ENCODE data around the gene MZF1.

MZF1 gene

GRCh38 chr19:58569943-58570670, 3.0 kb downstream of the MZF1 start:
- DNase-seq: no peak

DNA sequence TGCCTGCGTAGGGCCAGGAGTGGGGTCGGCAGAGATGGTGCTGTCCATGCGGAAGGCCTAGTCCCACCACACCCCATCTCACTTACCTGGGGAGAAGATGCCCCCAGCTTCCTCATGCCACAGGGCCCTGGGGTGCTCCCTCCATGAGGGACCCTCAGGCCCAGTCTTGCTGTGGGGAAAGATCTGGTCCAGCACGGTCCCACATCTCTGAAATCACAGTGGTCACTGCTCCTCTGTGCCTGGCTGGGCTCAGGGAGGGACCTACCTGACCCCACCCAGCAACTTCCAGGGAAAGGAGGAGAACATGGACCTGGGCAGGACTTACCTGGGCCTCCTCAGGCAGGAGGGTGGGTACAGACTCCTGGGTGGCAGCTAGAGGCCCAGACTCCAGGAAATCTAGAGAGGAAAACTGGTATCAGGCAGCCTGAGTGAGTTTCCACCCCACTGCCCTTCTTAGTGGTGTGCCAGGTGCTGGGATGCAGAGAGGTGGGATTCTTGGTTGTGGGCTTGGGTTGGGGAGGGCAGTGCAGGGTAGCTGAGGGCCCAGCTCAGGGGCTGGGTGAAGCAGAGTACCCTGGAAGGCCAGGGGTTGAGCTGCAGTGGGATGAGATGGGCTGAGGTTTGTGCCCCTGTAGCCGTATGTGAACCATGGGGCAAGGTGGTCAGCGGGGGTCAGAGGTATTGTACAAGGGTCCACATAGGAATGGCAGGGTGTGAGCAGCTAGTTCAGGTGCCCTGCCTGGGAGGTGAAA, 3.8 kb downstream of the MZF1 start:
- no peak for DNase-seq

DNA sequence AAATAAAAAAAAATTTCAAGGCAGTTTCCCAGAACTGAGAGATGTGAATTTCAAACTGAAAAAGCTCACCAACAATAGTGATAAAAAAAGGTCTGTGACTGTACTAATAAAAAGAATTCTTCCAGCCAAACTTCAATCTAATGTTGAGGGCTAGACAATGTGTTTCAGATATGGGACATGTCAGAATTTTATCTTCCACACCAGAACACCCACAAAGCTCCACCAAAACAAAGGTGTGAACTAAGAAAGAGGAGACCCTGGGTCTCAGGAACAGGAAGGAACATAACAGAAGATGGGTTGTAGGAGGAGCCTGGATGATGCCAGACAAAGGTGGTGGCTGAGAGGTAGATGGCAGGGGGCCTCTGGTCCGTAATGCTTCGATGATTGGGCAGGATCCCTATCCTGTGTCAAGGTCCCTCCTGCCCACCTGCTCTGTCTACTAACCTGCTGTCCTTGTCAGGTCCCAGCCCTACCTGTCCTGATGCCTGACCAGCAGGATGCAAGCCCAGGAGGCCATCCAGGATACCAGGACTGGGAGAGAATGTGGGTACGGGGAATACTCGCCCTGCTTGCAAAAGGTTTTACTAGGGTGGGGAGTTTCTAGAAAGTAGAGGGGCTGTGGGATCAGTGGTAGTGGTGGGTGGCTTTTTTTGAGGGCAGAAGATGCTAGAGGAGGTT, 4.5 kb downstream of the MZF1 start:
- no peak for DNase-seq

DNA sequence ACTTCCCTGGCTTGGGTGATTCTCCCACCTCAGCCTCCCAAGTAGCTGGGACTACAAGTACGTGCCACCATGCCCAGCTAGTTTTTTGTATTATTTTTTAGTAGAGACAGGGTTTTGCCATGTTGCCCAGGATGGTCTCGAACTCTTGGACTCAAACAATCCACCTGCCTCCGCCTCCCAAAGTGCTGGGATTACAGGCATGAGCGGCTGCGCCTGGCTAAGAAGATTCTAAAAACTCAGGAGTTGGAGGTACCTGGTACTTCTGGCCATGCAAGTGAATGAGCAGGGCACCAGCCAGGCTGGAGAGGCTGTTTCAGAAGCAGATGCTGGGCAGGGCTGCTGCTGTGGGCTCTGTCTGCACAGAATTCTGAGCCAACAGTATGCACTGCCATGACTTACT, 6.1 kb downstream of the MZF1 start:
- DNase-seq: no peak

DNA sequence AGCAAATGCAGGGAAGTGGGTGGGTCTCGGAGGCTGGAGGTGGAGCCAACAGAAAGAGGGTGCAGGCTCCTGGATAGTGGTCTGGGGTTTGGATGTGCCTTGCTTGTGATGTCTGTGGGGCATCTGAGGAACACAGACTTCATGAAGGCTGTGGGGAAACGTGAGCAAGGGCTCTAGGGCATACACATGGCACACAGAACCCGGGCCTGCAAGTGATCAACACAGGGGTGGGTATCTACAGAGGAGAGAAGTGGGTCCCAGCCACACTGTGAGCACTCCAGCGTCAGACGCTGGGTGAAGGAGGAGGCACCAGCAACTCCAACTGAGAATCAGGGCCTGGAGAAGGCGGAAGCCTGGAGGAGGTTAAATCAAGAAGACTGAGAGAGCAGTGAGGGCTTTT, 9.3 kb downstream of the MZF1 start:
- DNase-seq: no peak

DNA sequence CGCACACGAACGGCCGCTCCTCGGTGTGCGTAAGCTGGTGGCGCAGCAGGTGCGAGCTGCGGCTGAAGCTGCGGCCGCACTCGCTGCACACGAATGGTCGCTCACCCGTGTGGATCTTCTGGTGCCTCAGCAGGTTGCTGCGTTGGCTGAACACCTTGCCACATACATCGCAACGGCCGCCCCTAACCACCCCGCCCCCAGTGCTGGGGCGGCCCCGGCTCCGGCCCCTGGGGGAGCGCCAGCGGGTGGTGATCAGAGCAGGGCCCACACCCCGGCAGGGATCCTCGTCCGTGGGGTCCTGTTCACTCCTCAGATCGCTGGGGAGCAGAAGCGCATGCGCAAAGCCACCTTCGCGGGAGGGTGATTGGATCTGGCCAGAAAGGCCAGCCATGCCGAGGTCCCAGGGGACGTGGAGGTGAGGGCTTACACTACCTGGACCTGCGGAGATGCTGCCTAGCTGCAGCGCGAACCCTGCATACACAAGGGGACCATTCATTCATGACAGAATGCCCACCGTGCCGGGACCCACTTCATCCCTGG, 10.0 kb downstream of the MZF1 start:
- no peak for DNase-seq

DNA sequence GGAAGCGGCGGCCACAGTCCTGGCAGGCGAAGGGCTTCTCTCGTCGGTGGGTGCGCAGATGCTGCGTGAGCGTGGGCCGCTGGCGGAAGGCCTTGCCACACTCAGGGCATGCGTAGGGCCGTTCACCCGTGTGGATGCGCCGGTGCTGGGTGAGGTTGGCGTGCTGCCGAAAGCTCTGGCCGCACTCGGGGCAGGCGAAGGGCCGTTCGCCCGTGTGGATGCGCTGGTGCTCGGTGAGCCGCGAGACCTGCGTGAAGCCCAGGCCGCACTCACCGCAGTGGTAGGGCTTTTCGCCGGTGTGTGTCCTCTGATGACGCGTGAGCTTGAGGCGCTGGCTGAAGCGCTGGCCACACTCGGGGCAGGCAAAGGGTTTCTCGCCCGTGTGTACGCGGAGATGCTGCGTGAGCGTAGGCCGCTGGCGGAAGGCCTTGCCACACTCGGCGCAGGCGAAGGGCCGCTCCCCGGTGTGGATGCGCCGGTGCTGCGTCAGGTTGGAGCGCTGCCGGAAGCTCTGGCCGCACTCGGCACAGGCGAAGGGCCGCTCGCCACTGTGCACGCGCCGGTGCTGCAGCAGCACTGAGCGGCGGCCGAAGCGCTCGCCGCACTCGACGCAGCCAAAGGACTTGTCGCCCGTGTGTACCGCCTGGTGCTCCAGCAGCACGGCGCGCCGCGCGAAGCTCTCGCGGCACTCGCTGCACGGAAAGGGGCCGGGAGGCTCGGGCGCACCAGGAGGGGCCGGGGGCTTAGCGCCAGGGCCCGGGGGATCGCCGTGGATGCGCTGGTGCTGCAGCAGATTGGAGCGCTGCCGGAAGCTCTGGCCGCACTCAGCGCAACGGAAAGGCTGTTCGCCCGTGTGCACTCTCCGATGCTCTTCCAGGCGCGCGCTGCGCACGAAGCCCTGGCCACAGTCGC, 10.8 kb downstream of the MZF1 start:
- DNase-seq: no peak

DNA sequence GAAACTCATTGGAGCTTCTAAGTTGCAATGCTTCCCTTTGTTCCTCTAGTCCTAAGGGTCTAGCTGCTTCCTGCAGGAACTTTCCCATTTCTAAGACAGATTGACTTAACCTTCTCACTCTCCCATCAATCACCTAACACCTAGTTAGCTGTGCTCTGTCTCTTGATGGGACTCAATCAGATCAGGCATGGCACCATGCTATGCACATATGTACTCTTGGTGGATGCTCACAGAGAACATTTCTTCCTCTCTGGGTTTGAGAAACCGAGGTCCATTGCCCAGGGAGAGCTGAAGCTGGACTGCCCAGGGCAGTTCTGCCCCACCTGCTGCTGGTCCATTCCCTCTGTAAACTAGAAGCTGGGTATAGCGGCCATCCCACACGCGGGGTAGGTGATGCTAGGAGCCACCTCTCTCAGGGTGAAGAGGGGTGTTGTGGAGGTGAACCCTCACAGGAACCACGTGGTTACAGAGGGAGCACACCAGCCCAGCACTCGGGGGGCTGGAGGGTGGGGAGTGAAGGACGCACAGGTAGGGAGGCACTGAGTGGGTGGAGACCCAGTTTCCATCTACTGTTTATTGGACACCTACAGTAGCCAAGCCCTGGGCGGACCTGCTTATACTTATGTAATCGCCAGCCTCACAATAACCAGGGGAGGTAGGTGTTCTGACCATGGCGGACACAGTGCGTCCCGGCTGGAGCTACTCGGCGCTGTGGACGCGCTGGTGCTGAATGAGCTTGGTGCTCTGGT, 11.6 kb downstream of the MZF1 start:
- DNase-seq: no peak

DNA sequence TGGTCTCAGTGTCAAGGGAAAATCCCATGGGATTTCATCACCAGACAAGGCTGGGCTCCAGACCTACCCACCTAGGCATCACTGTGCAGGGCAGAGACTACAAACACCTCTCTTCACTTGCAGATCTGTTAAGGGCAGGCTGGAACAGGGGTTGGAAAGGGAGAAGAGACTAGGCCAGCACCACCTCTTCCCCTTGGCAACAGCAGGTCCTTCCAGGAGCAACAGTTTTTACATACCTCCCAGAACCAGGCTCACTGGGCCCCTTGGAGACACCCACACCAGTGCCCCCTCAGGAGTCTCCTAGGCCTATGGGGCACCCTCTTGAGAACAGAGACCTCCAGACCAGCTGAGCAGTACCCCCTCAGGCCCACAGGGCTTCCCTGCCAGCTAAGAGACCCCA, 12.2 kb downstream of the MZF1 start:
- no peak for DNase-seq

- DNase-seq: no peak
Observed at GRCh38 chr19:58560007-58560887, 12.9 kb downstream of the MZF1 start.

DNA sequence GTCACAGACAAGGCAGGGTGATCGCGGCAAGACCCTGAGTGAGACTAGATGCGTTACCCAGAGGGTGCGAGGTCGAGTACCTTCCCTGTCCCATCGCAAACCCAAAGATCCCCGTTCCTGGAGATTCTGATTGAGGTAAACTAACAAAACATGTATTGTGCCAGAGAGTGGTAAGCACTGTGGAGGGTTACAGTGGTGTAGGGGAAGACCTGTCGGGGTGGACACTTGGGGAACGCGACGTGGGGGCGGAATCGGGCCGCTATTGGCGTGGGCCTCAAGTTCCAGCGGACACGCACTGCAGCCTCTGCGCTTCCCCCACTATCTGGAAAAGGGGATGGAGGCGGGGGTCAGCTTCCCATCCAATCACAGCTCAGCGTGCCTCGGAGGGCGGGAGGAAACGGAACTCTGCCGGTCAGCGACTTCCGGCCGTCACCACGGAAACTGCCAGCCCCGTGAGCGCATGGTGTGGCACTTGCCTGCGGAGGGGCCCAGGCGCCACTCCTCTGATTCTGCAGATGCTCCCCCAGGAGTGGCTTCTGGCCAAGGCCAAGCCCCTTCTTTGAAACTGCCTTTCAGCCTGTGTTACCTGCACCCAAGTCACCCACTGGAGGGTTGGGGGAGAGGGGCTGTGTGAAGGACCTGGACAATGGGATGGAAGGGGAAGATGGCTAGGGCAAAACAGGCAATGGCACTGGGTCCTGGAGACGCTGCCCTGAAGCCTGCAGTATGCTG, 13.7 kb downstream of the MZF1 start:
- DNase-seq: no peak

DNA sequence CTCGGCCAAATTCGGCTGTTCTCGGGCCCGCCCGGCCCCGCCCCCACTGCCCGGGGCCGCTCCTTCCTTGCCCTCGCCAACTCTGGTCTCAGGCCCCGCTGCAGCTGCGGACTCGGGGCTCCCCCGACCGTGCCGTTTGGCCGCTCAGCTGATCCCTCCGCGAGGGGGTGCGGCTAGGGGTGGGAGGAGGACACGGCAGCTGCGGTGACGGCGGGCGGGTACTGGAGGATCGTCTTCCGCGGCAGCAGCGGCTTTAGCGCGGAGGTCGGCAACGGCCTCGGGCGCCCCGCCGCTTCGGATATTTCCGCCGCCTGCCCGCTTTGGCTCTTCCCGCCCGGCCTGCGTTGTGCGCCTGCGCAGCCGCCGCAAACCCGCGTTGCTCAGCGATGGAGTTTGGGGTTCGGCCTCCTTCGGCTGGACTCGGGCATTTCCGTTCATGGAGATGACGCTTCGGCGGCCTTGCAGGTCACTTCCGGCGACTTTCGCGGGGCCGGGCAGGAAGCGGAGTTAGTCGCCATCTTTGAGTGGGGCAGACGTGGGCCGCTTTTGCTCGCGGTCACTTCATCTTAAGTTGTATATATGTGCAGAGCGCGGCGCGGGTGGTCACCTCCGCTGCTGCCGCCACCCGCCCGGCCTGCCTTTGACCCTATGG, 14.4 kb downstream of the MZF1 start:
- DNase-seq: no peak

DNA sequence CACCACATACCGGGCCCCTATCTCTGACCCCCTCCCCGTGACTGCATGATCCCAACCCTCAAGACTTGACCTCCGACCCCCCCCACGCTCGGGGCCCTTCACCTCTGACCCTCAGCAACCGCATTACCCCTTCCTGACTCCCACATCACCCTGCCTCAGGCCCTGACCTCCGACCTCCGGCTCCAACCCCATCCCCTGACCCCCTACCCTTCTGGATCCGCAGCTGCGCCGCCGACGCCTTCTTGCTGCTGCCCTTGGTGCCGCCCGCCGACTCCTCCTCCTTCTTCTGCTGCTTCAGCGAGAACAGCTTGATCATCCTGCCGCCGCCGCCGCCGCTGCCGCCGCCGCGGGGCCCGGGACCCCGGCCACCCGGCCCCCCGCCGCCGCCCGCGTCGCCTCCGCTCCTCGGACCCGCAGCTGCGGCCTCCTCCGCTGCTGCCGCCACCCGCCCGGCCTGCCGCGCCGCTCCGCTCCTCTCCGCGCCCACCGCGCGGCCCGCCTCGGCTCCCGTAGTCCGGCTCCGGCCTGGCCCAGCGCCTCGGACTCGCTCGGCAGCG, 15.0 kb downstream of the MZF1 start, which contains the start of gene UBE2M:
TSS of gene UBE2M (minus strand) at position 546 of the 557 bp plus-strand sequence. CDS start at position 316, 230 bp downstream.
- no peak for DNase-seq

DNA sequence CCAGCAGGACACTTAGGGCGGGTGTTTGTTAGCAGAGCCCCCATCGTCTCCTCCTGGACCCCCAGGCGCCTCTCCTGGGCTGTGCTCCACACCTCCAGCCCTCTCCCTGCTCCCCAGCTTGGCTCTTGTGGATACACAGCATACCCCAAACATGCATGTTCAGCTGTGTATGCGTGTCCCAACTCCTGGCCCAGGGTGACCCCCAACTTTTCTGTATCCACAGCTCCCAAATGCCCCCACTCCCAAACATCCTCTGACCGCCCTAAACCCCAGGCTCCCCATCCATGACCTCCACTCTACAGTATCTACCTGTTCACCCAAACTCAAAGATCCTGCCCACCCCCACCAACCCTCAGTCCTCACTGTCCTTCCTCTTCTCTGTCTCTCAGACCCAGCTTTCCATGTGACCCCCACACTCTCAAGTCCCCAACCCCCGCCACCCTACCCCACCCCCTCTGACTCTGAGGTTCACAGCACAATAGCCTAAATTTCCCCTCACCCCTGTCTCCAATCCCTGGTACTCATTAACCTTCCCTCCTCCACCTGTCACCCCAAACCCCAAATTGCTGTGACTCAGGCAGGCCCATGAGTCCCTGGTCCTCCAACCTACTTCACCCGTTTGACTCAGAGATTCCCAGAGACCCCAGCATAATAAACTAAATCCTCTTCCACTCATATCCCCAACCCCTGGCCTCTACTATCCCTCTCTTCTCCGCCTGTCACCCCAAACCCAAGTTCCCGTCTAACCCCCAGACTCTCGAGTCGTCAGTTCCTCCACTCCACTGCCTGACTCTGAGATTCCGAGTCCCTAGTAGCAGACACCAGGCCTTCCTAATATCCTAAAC, 15.7 kb downstream of the MZF1 start:
- no peak for DNase-seq

DNA sequence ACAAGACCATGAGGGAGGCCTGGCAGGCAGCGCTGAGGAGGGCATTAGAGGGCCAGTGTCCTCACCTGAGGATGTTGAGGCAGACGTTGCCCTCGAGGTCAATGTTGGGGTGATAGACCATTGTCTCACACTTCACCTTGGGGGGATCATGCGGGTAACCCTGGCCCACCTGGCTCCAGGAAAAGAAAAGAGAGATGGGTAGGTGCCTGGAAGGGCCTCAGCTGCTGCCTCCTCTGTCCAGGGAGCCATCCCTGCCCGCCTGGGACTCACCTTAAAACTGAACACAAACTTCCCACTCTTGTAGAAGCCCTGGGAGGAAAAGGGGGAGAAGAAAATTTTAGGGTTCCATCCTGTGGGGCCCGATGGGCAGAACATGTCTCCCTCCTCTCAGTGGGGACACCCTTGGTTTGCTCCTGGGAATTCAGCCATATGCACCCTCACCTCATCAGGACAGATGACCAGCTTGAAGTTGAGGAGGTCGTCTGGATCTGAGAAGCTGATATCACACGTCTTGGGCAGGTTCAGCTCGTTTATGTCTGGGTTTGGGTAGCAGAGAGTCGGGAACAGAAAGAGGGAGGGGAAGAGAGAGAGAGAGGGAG, 16.4 kb downstream of the MZF1 start:
- DNase-seq: no peak

DNA sequence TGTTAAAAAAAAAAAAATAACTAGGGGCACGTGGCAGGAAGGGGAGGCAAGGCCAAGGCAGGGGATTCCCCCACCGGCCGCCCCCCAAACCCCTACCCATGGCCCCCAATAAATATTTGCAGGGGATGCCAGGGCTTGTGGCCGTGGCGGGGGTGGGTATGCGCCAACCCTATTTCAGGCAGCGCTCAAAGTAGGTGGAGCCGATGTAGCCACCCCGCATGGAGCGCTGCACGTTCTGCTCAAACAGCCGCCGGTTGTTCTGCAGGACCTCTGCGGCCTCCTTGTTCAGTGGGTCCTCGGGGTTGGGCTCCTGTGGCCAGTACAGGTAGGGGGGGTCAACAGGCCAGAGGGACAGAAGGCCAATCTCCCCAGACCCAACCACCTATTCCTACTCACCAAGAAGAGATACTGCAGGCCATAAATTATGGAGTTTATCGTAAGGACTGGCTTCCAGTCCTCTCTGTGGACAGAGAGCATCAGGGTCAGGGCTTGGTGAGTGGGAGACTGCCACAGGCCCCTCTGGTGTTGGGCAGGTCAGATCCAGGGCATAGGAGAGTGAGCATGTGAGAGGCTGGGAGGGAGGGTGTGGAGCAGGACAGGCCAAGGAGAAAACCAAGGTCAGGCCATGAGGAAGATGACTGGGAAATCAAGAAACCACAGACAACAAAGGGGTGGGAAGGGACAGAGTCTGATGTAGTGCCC, 17.1 kb downstream of the MZF1 start:
- no peak for DNase-seq

- DNase-seq: no peak
Observed at GRCh38 chr19:58555369-58555885, 17.7 kb downstream of the MZF1 start.

All from NCI-H1436 treated with DMSO at 0.1 percent for 48 hours (cell line).